Ishikawa (cell line): ENCODE data around the gene GCAT.

Experiments used
- CEBPB ChIP-seq: IDR thresholded peaks from 2 replicates; pipeline ENCODE4 v1.6.1; 2012
- CREB1 ChIP-seq: IDR thresholded peaks from 2 replicates; pipeline ENCODE4 v1.6.1; 2012; ENCODE audit warnings: low read depth
- EP300 ChIP-seq: IDR thresholded peaks from 2 replicates; pipeline ENCODE4 v1.6.1; 2012; ENCODE audit warnings: borderline replicate concordance
- FOXM1 ChIP-seq: IDR thresholded peaks from 2 replicates; pipeline ENCODE4 v1.6.1; 2012; ENCODE audit warnings: low read depth, borderline replicate concordance
- TAF1 ChIP-seq: IDR thresholded peaks from 2 replicates; pipeline ENCODE4 v1.6.1; 2012; ENCODE audit warnings: low read depth, mild to moderate bottlenecking
- TF ChIP-seq, protein P1 (sequence below): IDR thresholded peaks from 2 replicates; pipeline ENCODE4 v1.6.1; 2012; ENCODE audit warnings: low read depth, mild to moderate bottlenecking
- TF ChIP-seq, protein P2 (sequence below): IDR thresholded peaks from 2 replicates; pipeline ENCODE4 v1.6.1; 2012

DNA sequence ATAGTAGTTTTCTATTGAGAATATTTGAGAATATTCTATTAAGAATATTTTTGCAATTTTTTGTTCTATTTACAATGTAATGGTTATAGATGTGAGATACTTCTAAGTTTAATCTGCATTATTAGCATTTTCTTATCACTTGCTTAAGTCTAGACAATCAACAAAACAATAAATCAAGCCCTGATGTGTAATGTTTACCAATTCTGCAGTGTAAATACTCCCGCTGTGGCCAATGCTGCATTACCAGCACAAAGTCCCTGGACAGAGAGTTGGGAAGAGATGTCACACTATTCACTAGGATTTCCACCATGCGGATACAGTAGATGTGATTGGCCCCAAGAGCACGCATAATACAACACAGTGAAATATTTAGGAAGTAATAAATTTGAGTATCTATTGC, 47.6 kb upstream of the GCAT start:
- no peak for TF ChIP-seq TAF1
- TF ChIP-seq, protein P1, sequence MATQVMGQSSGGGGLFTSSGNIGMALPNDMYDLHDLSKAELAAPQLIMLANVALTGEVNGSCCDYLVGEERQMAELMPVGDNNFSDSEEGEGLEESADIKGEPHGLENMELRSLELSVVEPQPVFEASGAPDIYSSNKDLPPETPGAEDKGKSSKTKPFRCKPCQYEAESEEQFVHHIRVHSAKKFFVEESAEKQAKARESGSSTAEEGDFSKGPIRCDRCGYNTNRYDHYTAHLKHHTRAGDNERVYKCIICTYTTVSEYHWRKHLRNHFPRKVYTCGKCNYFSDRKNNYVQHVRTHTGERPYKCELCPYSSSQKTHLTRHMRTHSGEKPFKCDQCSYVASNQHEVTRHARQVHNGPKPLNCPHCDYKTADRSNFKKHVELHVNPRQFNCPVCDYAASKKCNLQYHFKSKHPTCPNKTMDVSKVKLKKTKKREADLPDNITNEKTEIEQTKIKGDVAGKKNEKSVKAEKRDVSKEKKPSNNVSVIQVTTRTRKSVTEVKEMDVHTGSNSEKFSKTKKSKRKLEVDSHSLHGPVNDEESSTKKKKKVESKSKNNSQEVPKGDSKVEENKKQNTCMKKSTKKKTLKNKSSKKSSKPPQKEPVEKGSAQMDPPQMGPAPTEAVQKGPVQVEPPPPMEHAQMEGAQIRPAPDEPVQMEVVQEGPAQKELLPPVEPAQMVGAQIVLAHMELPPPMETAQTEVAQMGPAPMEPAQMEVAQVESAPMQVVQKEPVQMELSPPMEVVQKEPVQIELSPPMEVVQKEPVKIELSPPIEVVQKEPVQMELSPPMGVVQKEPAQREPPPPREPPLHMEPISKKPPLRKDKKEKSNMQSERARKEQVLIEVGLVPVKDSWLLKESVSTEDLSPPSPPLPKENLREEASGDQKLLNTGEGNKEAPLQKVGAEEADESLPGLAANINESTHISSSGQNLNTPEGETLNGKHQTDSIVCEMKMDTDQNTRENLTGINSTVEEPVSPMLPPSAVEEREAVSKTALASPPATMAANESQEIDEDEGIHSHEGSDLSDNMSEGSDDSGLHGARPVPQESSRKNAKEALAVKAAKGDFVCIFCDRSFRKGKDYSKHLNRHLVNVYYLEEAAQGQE: no peak
- no peak for TF ChIP-seq CEBPB
- TF ChIP-seq FOXM1: no peak
- TF ChIP-seq, protein P2, sequence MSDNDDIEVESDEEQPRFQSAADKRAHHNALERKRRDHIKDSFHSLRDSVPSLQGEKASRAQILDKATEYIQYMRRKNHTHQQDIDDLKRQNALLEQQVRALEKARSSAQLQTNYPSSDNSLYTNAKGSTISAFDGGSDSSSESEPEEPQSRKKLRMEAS: no peak
- TF ChIP-seq EP300: no peak
- TF ChIP-seq CREB1: no peak
